GM10847 (cell line): ENCODE measurements around the gene ZFPM1.

Source experiments
- POLR2A ChIP-seq: IDR thresholded peaks from 2 replicates; pipeline ENCODE4 v1.6.1; 2011; ENCODE audit not compliant: insufficient read length; ENCODE audit errors: extremely low read depth

ZFPM1 gene

DNA sequence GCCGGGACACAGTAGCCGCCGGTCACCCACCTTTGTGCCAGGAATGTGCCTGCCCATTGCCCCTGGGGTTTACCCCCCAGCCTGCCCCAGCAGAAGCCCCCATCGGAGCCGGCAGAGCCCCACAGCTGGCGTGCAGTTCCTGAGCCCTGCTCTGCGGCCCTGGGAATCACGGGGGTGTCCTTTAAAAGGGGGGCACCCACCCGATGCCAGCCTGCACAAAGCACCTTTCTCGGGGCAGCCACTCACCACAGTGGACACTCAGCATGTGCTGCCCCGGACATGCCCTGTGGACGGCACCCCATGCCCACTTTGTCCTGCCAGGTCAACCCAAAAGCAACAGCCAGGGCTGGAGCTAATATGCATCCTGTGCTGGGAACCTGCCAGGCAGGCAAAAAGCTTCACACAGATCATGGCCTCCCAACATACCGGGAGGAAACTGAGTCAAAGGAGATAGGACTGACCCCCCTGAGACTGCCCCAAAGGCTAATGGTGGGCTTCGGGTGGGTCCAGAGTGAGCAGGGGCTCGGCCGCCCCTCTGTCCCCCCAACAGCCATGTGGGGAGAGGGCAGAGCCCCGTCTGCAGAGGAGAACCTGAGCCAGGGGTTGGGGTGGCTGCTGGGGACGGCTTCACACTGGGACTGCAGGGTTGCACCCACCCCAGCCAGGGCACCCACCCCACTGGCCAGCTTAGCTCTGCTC, 71.3 kb downstream of the ZFPM1 start:
- no peak for TF ChIP-seq POLR2A

- no peak for TF ChIP-seq POLR2A
Measured at GRCh38 chr16:88524973-88525662, 72.0 kb downstream of the ZFPM1 start.

GRCh38 chr16:88525663-88525990, 72.5 kb downstream of the ZFPM1 start:
- no peak for TF ChIP-seq POLR2A

DNA sequence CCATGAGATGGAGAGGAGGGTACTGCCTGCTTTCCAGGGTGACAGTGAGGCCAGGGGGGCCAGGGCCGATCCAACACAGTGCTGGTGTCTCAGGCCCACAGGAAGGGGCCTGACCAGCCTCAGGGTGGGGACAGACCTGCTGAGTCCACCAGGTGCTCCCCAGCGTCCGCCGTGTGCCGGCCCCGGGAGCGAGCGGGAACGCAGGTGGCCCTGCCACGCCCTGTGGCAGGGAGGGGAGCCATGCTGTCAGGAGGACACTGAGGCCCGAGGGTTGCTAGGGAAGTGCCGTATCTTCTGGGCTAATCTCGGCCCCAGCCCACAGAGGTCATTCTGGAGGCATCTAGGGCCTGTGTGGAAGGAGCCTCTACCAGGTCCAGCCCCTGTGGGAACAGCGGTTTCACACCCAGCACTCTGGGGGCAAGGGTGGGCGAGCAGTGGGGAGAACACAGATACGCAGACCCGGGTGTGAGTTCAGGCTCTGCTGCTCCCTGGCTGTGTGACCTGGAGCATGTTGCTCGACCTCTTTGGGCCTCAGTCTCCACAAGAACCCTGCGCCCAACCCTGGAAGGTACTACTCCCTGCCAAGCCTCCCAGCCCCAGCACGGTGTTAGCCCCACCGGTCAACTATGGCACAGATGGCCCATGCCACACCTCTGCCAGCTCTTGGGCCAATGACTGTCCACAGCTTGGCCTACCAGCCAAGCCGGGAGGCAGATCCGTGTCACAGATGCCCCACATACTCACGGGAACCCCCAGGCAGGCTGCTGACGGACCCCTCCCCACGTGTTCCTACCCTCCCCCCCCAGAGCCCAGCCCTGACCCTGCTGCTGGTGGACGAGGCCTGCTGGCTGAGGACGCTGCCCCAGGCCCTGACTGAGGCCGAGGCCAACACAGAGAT, 73.2 kb downstream of the ZFPM1 start:
- no peak for TF ChIP-seq POLR2A

DNA sequence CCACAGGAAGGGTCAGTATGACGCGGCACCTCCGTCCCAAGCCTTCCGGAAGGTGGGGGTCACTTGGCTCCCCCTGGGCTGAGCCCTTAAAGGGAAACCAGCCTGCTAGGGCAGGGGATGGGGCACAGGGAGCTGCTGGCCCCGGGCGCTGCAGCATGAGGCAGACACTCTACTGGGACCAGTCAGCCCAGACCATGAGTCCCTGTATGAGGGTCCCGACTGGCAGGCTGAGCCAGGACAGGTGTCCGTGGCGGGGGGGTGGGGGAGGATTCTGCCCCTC, 73.8 kb downstream of the ZFPM1 start:
- TF ChIP-seq POLR2A = no peak

DNA sequence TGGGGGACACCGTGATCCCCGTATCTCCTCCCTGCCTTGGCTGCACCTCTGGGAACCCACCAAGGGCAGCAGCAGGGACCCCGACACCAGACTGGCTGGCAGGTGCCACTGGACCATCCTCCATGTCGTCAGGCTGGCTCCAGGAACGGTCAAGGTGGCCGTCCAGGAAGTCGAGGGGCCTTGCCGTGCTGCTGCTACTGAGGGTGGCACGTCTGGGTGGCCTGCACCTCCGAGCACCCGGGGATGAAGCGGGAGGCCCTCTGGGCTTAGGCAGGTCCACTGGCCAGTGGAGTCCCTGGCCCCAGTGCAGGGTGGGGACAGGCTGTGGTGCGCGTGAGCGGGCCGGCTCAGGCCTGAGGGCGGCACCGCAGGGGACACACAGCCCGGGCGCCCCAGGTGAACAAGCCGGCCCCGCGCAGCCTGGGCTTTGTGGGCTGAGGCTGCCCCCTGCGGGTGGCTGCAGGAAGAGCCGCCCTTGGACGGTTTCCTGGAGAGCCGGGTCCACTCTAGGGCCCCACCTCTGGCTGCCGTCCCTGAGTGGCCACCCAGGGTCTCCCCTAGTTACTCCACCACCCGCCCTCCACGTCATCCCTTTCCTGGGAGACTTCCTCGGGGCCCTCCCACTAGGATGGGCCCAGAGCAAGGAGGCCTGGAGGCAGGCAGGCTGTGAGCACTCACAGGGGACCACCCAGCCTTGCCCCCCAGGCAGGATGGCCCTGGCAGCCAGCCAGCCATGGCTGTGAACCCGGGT, 74.3 kb downstream of the ZFPM1 start:
- no peak for TF ChIP-seq POLR2A

DNA sequence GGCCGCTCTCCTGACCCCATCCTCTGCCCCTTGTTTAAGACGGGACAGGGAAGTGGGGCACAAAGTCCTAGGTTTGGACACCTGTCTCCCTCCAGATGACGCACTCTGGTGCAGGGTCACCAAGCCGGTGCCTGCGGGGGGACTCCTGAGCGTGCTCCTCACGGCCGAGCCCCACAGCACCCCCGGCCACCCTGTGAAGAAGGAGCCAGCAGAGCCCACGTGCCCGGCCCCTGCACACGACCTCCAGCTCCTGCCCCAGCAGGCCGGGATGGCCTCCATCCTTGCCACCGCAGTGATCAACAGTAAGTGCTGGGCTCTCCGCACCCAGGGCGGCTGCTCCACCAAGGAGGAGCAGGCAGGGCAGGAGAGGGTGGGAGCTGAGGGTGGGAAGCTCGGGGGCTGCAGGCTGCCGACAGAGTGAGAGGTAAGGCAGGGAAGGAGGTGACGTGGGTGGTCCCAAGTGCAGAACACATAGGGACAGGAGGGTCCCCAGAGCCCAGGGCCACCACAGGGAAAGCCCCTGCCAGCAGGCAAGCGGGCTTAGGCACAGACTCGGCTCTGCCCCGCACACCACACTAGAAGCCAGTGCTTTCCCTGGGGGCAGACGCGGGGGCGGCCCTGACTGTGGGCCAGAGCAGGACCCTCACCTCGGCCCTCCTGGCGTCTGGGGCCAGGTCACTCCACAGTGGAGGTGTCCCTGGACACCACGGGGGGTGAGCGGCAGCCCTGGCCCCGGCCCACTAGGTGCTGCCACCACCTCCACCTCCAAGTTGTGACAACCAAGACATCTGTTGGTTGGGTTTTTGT, 75.1 kb downstream of the ZFPM1 start:
- TF ChIP-seq POLR2A = no peak

DNA sequence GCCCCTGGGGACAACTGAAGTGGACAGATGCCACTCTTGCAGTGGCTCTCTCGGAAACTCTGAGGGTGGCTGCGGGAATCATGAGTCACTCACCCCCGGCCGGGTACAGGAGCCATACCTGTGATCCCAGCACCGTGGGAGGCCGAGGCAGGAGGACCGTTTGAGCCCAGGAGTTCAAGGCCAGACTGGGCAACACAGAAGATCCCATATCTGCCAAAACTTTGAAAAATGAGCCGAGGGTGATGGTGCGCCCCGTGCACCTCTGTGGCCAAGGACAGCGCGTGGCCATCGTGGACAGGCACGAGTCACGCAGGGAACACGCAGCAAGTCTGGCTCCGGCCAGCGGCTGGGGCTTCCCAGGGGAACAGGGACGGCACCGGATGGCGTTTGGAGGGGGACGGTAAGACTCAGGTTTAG, 75.8 kb downstream of the ZFPM1 start:
- no peak for TF ChIP-seq POLR2A

DNA sequence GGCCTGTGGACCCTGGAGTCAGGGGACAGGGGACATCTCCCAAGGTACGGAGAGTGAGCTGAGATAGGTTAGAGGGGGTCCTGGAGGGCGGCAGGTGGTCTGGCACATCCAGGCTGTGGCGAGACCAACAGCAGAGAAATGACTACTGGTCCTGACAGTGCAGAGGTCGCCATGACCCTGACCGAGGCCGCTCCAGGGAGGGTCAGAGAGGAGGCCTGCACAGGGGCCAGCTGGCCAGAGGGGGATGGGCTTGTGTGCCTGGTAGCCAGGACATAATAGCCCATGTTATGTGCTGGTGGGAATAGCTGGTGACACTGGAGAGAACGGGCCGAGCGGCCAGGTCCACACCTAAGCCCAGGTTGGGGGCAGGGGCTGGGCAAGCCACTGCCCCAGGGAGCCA, 76.5 kb downstream of the ZFPM1 start:
- TF ChIP-seq POLR2A = no peak

DNA sequence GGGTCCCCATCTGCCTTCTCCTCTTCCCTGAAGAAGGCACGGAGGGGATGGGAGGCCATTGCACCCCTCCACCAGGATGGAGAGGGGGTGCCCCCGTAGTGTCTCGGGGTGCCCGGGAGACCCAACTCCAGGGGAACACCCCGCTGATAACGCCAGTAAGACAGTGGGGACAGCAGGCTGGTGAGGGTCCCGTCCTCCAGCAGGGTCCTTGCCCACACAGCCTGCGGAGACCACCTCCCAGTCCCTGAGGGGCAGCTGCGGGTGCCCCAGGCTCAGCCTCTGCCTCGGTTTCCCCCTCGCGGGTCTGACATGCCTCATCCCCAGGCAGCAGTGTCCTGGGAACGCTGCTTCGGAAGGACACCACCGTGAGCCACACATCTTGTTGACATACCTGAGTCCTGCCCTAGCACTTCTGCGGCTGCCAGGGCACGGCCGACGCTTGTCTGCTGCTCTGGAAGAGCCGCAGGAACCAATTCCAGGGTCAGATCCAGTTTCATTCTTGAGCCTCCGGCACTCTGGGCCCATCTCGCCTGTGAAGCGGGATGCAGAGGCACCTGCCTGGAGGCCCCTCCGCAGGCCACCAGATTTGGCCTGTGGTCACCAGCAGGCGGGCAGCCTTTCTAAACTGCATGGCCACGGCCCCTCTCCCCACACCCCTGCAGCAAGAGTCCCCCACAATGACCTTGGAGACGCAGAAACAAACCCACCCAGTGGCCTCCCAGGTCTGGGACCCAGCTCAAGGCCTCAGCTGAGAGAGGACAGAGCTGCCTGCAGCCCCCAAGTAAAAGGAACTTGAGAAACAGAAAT, 77.2 kb downstream of the ZFPM1 start:
- no peak for TF ChIP-seq POLR2A

DNA sequence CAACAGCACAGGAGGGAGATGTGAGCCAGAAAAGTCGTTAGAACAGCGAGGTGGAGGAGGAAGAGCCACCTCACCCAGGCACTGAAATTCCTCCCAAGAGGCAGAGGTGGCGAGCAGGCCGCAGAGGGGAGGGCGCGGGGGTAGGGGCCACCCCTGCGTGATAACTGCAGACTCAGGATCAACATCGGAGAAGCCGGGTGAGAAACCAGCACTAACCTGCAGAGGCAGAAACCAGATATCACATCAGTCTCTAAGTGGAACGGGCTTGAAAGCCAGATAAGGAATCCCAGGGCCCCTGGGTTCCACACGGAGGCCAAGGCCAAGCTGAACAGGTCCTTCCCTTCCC, 77.8 kb downstream of the ZFPM1 start:
- TF ChIP-seq POLR2A = no peak

- no peak for TF ChIP-seq POLR2A
Measured at GRCh38 chr16:88531346-88531745, 78.3 kb downstream of the ZFPM1 start.

DNA sequence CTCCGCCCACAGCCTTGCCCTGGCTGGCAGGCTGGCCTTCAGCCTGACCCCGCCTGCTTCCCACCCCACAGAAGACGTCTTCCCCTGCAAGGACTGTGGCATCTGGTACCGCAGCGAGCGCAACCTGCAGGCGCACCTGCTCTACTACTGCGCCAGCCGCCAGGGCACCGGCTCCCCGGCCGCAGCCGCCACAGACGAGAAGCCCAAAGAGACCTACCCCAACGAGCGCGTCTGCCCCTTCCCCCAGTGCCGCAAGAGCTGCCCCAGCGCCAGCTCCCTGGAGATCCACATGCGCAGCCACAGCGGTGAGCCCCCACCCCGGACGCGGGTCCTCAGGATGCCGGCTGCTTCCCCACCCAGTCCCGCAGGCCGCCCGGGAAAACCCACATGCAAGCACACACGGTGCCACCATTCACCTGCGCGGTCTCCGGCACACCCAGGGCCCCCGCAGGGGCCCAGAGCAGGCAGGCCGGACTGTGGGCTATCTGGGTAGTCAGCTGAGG, 78.9 kb downstream of the ZFPM1 start:
- no peak for TF ChIP-seq POLR2A
